A549 (cell line): Measurements from ENCODE around the gene UPK1A. TPM values are rescaled to one million over a fixed set of nuclear protein-coding genes. Genes with fewer than 3 reads are reported as not detected.

Experiments
- ATAC-seq, 2 experiments: fragments of 200-7000 bp in 1 of 2; fragments of >200 bp in 1 of 2; cut with Nextera tagmentation in 1 of 2; cut with Tn5 transposase in 1 of 2; 3 replicates each; pipeline versions ENCODE4 v1.8.0 to v1.9.1; 2018 to 2020; ENCODE audit warnings: mild to moderate bottlenecking in 1 of 2, moderate library complexity in 1 of 2
- CTCF ChIA-PET: fragments of 300-600 bp; sonication (Branson Sonifier 250); formaldehyde crosslinking; extraction: SDS; loops from one replicate; lab custom pipeline; 2021; ENCODE audit warnings: antibody characterized with exemption, inconsistent platforms; lab: Yijun Ruan, JAX
- POLR2A ChIA-PET: fragments of 350-600 bp; formaldehyde crosslinking; extraction: SDS; loops from one replicate; lab custom pipeline; 2021; ENCODE audit warnings: antibody characterized with exemption, inconsistent platforms; lab: Yijun Ruan, JAX
- DNase-seq, 2 experiments: peaks; one replicate each; pipeline versions ENCODE4 v3.0.0 to v3.0.0-alpha.2; 2011 to 2016; ENCODE audit warnings: low read depth in 1 of 2, low spot score in 1 of 2
- FAIRE-seq: peaks from 2 replicates; lab custom pipeline; 2011; peaks lifted over from hg19 to GRCh38; lab: Jason Lieb, UNC
- H3K27ac ChIP-seq, 2 experiments: fragments of >200 bp; sonication (Bioruptor Twin); formaldehyde crosslinking; 3 replicates each; pipeline ENCODE4 v1.5.1; 2016 to 2017
- H3K4me1 ChIP-seq: fragments of >200 bp; sonication (Bioruptor Twin); formaldehyde crosslinking; 3 replicates; pipeline ENCODE4 v1.6.1; 2016
- H3K4me2 ChIP-seq: fragments of >200 bp; sonication (Bioruptor Twin); formaldehyde crosslinking; 3 replicates; pipeline ENCODE4 v1.6.1; 2016
- H3K4me3 ChIP-seq: fragments of >200 bp; sonication (Bioruptor Twin); formaldehyde crosslinking; 3 replicates; pipeline ENCODE4 v1.5.1; 2016
- H3K9me3 ChIP-seq: fragments of >200 bp; sonication (Bioruptor Twin); formaldehyde crosslinking; 3 replicates; pipeline ENCODE4 v1.6.1; 2016
- BCL3 ChIP-seq: fragments of >200 bp; sonication (Bioruptor Twin); formaldehyde crosslinking; IDR thresholded peaks from 3 replicates; pipeline ENCODE4 v1.6.1; 2016
- CEBPB ChIP-seq, 2 experiments: fragments of >200 bp in 1 of 2; sonication (Bioruptor Twin) in 1 of 2; formaldehyde crosslinking in 1 of 2; IDR thresholded peaks; 2 replicates each; pipeline ENCODE4 v1.6.1; 2012 to 2016
- E2F6 ChIP-seq: IDR thresholded peaks from 2 replicates; pipeline ENCODE4 v1.6.1; 2012; ENCODE audit warnings: low read depth, borderline replicate concordance
- ELK1 ChIP-seq: fragments of 150-350 bp; IDR thresholded peaks from 2 replicates; pipeline ENCODE4 v1.6.1; 2014; ENCODE audit warnings: low read depth, mild to moderate bottlenecking, low read length
- HMGXB4 ChIP-seq: fragments of 250-450 bp; sonication (Bioruptor Pico); IDR thresholded peaks from 2 replicates; pipeline ENCODE4 v1.5.0; 2021; ENCODE audit warnings: mild to moderate bottlenecking, moderate library complexity, borderline replicate concordance
- JUNB ChIP-seq: fragments of >200 bp; sonication (Bioruptor Twin); formaldehyde crosslinking; IDR thresholded peaks from 2 replicates; pipeline ENCODE4 v1.6.1; 2016
- KDM1A ChIP-seq: fragments of 200-600 bp; sonication (generic); IDR thresholded peaks from 2 replicates; pipeline ENCODE4 v1.6.1; 2016; ENCODE audit warnings: low read depth, mild to moderate bottlenecking
- MAFK ChIP-seq: fragments of 450-650 bp; IDR thresholded peaks from 2 replicates; pipeline ENCODE4 v1.6.1; 2014; ENCODE audit not compliant: partially characterized antibody
- MAX ChIP-seq: IDR thresholded peaks from 2 replicates; pipeline ENCODE4 v1.6.1; 2012
- MAZ ChIP-seq: fragments of 150-350 bp; IDR thresholded peaks from 2 replicates; pipeline ENCODE4 v1.6.1; 2014; ENCODE audit warnings: antibody characterized with exemption, low read depth, low read length, borderline replicate concordance
- MYC ChIP-seq: IDR thresholded peaks from 2 replicates; pipeline ENCODE4 v1.6.1; 2012; ENCODE audit warnings: mild to moderate bottlenecking, inconsistent platforms, low read length, improper control_type of control experiment, borderline replicate concordance
- NPAS2 ChIP-seq: fragments of 250-450 bp; sonication (Bioruptor Pico); IDR thresholded peaks from 2 replicates; pipeline ENCODE4 v1.8.0; 2022; ENCODE audit warnings: mild to moderate bottlenecking, moderate library complexity, borderline replicate concordance
- PBX3 ChIP-seq: IDR thresholded peaks from 2 replicates; pipeline ENCODE4 v1.6.1; 2012
- POLR2A ChIP-seq: IDR thresholded peaks from 2 replicates; pipeline ENCODE4 v1.6.1; 2012; ENCODE audit warnings: mild to moderate bottlenecking, low read length
- REST ChIP-seq: fragments of 200-600 bp; sonication (generic); IDR thresholded peaks from 2 replicates; pipeline ENCODE4 v1.6.1; 2016; ENCODE audit warnings: antibody characterized with exemption, mild to moderate bottlenecking, moderate library complexity
- RFX5 ChIP-seq: fragments of 450-650 bp; IDR thresholded peaks from 2 replicates; pipeline ENCODE4 v1.7.1; 2014; ENCODE audit warnings: antibody characterized with exemption, mild to moderate bottlenecking, moderate library complexity
- TFCP2L1 ChIP-seq: fragments of 250-450 bp; sonication (Bioruptor Pico); IDR thresholded peaks from 2 replicates; pipeline ENCODE4 v1.5.0; 2021; ENCODE audit warnings: mild to moderate bottlenecking
- WGBS: methylation state at CpG from one replicate; pipeline ENCODE4 v1.1.6; 2017; ENCODE audit errors: missing lambda C conversion rate; 5-methylcytosine and 5-hydroxymethylcytosine counted together
- polyA plus RNA-seq, 4 experiments: library from polyadenylated mRNA; depleted of rRNA in 3 of 4; stranded (reverse); fragments of >200 nt; fragmentation: RNase III in 1 of 4; extraction: RNeasy Plus Mini Kit Qiagen cat#74134 plus additional on column Dnase treatment in 1 of 4; gene quantifications; 2 replicates in 3 of 4; 3 replicates in 1 of 4; pipeline ENCODE4 v1.2.3, GENCODE V29; 2011 to 2017

Gene UPK1A
- polyA plus RNA-seq, 2 of the 4 experiments (the other 2 are of a cell fraction) = 0.44 to 0.78 TPM

- DNase-seq (peak; percentile 100), FAIRE-seq (peak; percentile 100), ATAC-seq (peak; percentile 98 to 99)
- 2% methylated on average over 43 of the region's 50 CpGs for WGBS
- Histone ChIP-seq H3K4me3 (peak overlapping the region; percentile 53), H3K27ac (peak overlapping the region; percentile 52 to 80), H3K4me1 (no peaks in the 10 kb centered on the region), H3K9me3 (no peaks in the 10 kb centered on the region)
- ChIA-PET POLR2A (interaction anchor here (0.6 to 1.6 kb wide), 12 partner anchors 10 to 352 kb away, joined by 3 to 14 read pairs (median 4); partner anchors contain the start of genes COX6B1, LIN37, NFKBID and PSENEN), CTCF (interaction anchor here (0.7 to 13.6 kb wide), 15 partner anchors 10 to 350 kb away, joined by 3 to 161 read pairs (median 5); partner anchors contain the start of genes PSENEN and U2AF1L4)
- TF ChIP-seq POLR2A (peak; percentile 41), REST (peak; percentile 77), MAZ (0 out of 2 replicates have a peak, but pooled peaks have one; percentile 4), MAX (peak; percentile 78), KDM1A (0 out of 2 replicates have a peak, but pooled peaks have one; percentile 8), CEBPB (IDR thresholded peaks at IDR 0.05) (no peak), BCL3 (peak; percentile 49; the same call in 1 of the 3 replicates), MAFK (peak; percentile 10), MYC (peak; percentile 31; the same call in 1 of the 2 replicates), TFCP2L1 (CRISPR knock-in tag) (0 out of 2 replicates have a peak, but pooled peaks have one; percentile 19), PBX3 (peak; percentile 100), JUNB (no peak), HMGXB4 (no peak), RFX5 (peak; percentile 62; the same call in 1 of the 2 replicates), NPAS2 (CRISPR knock-in tag) (no peak), ELK1 (no peak), E2F6 (peak; percentile 70)
- TF ChIP-seq, all 56 proteins: peak for 12
- peak overlapping the region; percentile 88 for H3K4me2 ChIP-seq
Observed at GRCh38 chr19:35702223-35703012, 36.1 kb downstream of the UPK1A start.
